PC-3 (cell line): ENCODE data around the gene NPAS2.

Source experiments
- CTCF ChIP-seq: fragments of 300-600 bp; sonication (generic); conservative IDR thresholded peaks from 2 replicates; pipeline ENCODE4 v1.5.1; 2017; ENCODE audit warnings: antibody characterized with exemption, low read depth, mild to moderate bottlenecking, low read length
- EZH2 ChIP-seq: fragments of 300-600 bp; sonication (generic); IDR thresholded peaks from one replicate; pipeline ENCODE4 v1.6.1; 2017; ENCODE audit warnings: antibody characterized with exemption, mild to moderate bottlenecking, low read length; ENCODE audit not compliant: unreplicated experiment
- EZH2phosphoT487 ChIP-seq: fragments of 300-600 bp; sonication (generic); IDR thresholded peaks from 2 replicates; pipeline ENCODE4 v1.6.1; 2018; ENCODE audit warnings: mild to moderate bottlenecking, antibody characterized with exemption, low read length, borderline replicate concordance

GRCh38 chr2:100877555-100877954, 57.6 kb downstream of the NPAS2 start:
- TF ChIP-seq CTCF (no peak), EZH2phosphoT487 (no peak), EZH2 (no peak)
